ENCODE measurements around the gene SLC13A1.

The SLC13A1 gene

DNA sequence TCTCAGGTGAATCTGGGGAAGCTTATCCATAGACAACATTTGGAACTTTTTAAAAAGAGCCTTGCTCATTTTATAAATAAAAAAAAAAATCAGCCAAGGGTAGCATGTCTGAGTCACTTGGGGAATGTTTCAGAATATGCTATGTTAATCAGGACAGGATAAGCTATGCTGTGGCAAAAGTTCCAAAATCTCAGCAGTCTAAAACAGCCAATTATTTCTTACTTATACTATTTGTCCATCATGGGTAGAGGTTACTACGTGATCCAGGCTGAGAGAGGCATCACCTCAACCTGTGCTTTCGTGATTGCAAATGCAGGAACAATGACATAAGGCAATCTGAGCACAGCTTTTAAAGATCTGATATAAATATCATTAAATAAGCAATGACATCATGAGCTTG is 6.5 kb downstream of the SLC13A1 start:
- no peak for DNase-seq

DNA sequence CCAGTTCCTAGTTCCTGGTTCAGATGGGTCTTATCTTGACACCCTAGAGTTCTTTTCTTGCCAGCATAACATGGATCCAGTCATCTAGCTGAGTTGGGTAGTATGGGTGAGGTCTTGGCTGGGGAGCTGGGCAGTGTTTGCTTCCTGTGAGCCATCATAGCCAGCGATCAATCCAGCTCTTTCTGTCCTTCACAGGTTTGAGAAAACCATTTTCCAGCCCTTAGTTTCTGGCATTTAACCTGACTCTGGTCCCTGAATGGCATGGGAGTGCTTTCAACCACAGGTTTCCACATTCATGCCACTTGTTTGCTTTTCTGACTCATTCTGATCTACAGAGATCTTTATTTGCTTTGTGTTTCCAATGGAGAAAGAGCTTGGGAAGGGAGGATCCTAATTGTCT is 8.6 kb downstream of the SLC13A1 start:
- DNase-seq: no peak

DNA sequence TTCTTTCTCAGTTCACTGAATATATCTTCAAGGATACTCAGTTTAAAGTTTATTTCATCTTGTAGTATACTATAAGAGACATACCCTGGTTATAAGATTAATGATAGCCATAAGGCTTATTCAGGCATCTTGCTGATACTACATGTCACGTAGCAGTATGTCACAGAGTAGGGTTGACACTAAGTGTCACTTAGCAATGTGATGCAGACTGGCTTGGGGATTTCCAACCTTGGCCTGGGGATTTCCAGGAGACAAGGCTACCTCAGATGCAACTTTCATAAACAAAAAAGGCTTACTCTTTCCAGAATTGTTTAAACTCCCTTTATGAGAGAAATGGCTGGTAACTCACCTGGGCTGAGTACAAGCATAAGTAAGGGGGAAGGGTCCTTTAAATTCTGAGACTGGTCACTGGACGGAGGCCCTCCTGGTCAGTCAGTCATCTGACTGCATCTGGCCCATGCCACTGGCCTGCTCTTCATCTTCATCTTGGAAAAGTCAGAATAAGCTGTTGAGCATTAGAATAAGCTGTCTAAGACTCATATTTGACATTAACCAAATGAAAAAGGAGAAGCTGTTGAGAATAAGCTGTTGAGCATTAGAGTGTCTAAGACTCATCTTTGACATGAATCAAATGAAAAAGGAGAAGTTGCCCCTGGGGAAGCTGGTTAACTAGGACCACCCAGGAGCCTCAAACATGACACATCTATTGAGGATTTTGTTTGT is 9.5 kb downstream of the SLC13A1 start:
- DNase-seq: no peak

DNA sequence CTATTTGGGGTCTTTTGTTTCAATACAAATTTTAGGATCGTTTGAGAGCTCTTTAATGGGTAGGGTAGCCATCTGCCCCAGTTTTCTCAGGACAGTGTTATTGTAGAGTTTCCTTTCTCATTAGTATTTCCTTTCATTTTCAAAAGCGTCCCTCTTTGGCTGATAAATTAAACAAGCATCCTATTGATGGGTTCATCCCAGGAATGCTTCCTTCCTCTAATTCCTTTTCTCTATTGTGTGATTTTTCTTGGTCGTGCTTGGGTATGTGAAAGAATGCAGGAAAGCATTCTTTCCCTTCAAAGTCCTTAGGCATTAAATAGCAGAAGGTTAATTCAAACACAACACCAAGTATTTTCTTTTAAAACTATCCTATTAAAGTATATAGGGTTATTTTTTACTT is 14.0 kb downstream of the SLC13A1 start:
- no peak for DNase-seq

DNA sequence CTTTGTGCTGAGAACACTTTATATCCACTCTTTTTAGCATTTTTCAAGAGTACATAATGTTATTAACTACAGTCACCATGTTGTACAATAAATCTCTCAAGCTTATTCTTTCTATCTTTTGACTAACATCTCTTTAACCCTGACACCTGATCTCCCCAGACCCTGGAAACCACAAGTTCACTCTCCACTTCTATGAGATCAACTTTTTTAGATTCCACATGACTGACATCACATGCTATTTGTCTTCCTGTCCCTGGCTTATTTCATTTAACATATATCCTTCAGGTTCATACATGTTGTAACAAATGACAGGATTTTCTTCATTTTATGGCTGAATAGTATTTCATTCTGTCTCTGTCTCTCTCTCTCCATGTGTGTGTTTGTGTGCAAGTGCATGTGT is 15.5 kb downstream of the SLC13A1 start:
- DNase-seq: no peak

DNA sequence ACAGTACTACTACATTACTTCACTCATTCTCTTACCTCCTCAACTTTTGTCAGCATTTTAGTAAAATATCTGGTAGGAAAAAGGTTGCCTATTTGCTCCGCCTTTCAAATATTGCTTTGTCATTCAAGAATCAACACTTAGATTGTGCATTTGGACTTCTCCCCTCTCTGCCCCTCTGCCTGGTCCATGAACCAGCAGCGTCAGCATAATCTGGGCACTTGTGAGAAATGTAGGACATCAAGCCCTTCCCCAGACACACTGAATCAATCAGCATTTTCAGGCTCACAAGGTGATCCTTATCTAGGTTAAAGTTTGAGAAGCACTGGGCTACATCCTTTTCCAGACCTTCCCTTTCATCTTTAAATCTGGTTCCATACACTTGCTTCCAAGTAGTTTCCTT is 16.3 kb downstream of the SLC13A1 start:
- DNase-seq: no peak

DNA sequence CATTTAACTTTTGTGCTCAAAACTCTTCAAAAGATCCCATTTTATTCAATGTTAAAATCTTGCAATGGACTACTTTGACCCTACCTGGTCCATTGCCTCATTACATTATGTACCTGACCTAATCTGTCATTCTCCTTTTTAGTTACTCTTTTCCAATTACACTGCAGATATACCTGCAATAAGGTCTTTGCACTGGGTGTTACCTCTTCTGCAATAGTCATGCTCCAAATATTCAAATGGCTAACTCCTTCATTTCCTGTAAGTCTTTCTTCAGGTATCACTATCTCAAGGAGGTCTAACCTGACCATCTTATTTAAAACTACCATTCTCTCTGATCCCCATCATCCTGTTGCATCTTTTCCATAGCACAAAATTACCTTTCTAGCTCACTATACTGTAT is 22.3 kb downstream of the SLC13A1 start:
- DNase-seq: no peak

DNA sequence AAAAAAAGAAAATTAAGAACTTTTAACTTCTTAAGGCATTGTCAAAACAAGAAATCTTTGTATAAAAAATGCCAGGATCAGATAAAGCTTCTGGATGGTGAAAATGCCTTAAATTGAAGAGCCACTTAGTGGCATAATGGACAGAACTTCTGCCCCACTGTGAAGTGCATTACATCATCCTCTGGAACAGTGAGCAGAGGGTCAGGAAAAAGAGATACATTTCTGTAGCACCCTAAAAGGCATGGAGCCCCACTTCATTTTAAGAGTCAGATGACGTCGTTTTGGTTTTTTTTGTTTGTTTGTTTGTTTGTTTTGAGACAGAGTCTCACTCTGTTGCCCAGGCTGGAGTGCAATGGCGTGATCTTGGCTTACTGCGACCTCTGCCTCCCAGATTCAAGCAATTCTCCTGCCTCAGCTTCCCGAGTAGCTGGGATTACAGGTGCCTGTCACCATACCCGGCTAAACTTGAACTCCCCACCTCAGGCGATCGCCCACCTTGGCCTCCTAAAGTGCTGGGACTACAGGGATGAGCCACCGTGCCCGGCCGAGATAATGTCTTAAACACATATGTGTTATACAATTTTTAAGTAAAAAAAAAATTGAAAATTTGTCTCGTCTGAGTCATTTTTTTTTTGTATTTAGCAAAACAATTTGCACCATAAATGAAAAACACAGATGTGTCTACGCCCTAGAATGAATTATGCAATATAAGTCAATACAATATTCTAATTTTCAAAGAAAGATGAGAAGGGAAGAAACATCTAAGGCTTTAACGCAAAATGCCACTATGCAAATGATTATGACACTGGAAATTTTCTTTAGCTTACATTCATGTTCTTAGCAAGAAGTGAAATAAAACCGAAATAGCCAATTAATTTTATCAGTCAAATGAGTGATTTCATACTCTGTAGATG is 29.2 kb downstream of the SLC13A1 start:
- no peak for DNase-seq

DNA sequence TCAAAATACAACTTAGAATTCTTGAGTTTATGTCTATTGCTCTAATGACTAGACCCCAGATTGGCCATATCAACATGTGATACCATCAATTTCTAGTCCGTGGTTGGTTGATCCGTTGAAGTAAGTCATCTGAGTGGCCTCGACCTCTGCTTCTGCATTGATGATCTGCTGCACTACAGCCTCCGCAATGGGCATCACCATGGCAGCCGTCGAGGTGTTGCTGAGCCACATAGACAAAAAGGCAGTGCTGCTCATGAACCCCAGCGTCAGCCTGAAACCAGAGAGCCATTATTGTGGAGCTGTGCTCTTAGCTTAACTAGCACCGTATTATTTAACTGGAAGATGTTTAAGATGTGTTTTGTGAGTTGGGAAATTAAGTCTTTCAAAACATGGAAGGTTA is 30.7 kb downstream of the SLC13A1 start:
- DNase-seq: no peak

DNA sequence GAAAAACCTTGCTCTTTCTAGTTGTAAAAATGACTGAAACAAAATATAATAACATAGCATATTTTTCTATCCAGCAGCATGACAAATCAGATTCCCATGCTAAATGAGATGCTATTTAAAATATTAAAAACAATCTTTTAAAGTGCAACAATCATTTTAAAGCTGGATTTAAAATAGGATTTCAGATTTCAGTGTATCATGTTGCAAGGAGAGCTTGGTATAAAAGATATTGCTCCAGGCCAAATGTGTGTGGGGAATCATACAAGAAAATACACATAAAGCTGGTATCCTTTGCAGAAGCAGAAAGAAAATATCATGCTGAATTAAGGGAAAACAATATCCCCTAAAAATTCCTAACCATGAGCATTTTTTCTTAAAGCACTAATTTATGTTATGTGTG is 42.2 kb downstream of the SLC13A1 start:
- DNase-seq: no peak

DNA sequence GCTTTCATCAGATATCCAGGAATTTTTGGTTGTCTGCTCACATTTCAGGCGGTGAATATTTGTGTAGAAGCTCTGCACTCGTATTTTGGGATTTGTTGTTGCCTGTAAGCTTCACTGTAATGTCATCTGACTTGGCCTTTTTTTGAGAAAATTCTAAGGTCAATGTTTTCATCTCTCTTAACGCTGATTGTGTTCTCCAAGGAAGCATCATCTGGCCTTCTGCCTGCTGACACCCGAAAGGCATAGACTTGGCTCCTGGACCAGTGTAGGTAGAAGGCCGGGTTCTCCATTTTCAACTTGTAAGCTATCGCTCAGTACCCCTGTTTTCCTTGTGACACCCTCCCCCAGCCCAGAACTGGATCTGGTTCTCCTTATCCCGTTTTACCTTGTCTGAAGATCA is 44.2 kb downstream of the SLC13A1 start:
- DNase-seq: no peak

DNA sequence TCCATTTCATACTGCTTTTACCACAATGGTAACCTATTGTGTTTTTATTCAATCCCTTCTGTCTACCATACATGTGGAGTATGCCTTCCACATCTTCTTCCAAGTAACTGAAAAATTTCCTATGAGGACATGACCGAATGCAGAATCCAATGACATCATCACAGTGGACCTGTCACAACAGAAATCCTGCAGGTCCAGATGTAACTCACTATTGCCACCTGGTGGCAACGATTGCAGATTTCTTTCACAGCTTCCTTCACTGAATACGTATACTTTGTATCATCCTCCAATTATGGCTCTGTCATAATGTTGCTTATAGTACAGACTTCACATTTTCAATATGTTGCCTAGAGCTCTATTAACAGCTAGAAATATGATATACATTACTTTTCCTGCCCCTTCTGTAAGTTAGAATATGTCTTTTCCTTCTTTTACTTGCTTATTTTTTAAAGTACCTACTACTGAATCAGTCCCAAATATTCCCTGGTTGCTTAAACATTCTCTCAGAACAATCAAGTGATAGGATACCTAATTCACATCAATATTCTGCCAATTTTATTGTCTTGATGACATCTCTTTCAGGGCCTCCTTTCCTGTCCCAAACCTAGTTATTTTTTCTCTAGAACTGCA is 45.4 kb downstream of the SLC13A1 start:
- no peak for DNase-seq

DNA sequence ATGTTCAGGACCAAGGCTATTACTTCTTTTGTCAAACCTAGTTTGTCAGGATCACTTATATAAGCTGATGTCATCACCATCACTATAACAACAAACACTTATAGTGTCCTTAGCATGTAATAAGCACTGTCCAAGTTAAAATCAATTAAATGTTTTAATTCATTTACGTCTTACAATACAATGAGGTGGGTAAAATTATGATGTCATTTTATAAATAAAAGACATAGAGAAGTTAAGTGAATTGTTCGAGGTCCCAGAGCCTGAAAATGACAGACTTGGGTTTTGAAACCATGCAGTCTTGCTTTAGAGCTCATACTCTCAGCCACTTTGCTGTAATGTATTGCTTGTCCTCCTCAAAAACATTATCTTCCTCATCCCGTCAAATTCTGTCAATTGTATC is 48.3 kb downstream of the SLC13A1 start:
- no peak for DNase-seq

DNA sequence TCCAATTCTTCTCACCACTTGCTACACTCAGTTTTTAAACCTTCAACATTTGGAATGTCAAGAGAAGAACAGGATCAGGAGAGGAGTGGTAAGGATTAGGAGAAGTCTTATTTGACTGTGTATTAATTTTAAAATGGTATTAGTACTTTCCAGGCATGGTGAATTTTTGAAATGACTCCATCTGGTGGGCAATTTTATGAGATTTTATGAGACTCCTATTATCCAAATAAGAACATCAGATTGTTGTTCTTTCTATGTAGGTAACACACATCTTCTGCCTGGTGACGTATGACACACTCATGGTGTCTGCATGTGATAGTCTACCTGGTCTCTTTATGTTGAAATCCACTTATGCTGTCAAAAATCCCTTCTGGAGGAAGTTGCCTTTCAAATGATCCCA is 51.0 kb downstream of the SLC13A1 start:
- DNase-seq: no peak

DNA sequence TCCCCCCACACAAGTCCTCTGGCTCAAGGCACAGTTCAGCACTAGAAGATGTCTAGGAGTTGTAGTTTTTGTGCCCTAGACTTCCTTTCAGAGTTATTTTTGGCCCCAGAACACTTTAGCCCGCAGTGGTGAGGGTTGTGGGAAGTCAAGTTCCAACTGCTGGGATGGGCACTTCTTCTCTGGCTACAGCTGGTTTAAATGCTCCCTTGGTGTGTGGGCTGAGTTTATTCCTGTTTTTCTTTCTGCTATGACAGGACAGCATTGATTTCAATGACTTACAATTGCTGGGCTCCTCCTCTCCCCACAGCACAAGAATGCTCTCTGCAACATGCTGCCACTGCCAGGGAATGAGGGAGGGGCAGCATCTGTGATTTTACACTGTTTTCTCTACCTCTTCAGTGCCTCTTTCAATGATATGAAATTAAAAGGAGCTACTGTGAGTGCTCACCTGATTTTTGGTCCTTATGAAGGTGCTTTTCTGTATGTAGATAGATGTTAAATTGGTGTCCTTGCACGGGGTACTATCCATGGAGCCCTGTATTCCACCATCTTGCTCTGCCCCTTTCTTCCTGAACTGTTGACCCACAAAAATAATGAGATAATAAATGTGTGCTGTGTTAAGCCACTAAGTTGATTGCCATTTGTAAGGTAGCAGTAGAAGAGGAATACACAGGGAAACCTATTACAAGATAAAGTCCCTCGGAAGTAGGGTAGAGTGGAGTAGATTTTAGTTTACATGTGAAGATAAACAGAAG is 56.3 kb downstream of the SLC13A1 start:
- DNase-seq: no peak

DNA sequence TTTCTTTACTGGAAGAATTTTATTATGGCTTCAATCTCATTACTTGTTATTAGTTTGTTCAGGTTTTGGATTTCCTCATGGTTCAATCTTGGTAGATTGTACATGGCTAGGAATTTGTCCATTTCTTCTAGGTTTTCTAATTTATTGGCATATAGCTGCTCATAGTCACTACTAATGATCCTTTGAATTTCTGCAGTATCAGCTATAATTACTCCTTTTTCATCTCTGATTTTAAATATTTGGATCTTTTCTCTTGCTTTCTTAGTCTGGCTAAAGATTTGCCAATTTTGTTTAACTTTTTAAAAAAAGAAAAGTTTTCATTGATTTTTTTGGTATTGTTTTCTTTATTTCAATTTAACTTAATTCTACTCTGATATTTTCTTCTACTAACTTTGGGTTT is 59.2 kb downstream of the SLC13A1 start:
- no peak for DNase-seq

DNA sequence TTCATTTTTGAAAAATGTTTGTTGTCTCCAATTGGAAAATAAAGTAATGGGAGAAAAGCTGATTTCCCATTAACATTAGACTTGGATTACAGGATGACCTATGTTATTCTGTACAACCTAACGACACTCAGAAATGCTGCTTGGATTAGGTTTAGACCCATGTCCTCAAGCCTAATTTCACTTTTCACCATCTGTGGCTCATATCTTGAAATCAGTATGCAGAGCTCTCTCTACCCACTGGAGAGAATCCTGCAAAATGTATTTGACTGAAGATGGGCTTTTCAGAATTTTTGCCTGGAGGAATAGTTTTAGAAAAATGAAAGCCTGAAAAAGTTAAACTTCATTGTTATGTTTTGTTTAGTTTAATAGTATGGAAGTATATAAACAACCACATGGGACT is 63.8 kb downstream of the SLC13A1 start:
- DNase-seq: no peak

DNA sequence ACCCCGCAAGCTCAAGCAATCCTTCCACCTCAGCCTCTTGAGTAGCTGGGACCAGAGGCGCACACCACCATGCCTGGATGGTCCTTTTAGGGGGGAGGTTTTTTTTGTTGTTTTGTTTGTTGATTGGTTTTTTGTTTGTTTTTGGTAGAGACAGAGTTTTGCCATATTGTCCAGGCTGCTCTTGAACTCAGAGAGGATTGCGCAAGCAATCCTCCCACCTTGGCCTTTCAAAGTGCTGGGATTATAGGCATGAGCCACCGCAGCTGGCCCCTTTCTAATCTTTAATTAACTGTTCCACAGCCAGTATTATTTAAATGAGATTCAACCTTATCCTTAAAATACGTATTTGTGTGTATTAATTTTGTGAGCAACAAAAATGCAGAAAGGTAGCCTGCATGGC is 65.8 kb downstream of the SLC13A1 start:
- DNase-seq: no peak

DNA sequence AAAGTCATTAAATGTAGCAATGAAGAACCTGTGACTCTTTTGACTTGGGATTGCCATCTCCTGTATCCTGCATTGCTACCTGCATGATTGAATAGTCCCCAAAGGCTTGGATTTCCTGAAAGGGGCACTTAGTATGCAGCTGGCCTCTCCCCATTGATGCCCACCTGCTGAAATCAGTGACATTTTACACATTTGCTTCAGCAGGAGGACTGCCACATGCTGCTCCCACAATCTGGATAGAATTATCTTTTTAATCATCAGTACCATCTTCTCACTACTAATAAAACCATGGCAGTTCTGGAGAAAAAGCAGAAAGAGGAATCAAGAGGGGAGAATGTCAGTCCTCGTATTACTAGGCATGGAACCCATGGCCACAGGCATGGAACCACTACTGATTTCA is 67.8 kb downstream of the SLC13A1 start:
- DNase-seq: no peak

DNA sequence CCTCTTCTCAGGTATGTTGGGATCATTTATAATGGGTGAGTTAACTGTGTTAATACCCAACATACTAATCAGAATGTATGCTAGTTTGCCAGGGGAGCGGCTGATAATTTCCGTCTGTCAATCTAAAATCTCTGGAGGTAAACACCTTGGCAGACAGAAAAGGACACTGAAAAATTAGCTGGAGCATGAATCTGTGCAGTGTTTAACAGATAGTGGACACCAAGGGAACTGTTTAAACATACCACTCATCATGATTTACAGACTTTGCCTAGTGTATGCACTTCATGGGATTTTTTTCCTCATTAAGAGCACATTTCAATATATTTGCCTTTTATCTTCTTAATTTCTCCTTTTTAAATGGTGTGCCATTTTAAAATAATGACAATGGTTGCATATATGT is 68.2 kb downstream of the SLC13A1 start:
- no peak for DNase-seq

DNA sequence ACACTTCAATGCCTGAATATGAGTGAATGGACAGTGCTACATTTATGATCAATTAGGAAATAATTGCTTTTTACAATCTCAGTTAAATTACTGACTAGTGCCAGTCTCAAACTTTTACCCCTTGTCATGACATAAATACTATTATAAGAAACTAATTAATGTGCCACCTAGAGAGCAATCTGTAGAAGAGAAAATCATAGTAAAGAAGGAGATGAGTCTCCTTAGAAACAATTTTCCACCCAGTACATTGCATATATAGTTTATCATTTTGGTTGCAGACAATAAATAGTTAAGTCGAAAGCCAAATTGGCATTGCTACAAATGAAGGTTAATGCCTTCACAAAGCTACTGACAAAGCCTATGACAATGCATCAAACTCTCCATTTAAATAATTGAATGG is 68.6 kb downstream of the SLC13A1 start:
- DNase-seq: no peak

DNA sequence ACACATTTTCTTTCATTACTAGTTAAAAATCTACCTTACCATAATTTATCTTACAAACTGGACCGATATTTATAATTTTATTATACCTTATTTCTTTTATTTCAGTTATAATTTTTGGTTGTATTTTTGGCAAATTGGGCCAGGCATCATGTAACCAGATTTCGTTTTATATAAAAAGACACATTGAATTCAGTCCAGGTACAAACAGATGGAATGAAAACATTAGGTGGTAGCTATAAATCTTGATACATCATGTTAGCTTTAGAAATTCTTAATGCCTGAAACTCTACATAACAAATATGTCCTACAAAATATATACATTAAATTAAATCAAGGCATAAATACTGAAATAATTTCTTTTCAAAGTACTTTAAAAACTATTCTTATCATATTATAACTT is 73.1 kb downstream of the SLC13A1 start:
- no peak for DNase-seq

DNA sequence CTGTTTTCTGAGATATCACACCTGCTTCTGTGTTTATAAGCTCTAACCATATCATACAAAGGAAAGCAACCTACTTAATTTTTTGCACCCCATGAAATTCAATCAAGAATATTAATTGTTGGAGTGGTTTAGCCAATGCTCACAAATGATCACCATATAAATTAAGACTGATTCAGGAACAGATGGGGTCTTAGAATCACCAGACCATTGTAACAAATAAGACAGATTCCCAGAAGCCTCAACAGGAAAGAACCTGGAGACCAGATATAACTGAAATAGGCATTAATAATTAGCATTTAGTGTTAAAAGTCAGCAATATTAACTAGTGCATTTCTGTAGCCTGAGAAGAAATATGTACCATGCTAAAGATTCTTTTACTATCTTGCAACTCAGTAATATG is 73.6 kb downstream of the SLC13A1 start:
- DNase-seq: no peak
